Omental fat pad (tissue), 4 donors: ENCODE data around the gene NINJ1. TPM values are rescaled to one million over a fixed set of nuclear protein-coding genes. Genes with fewer than 3 reads are reported as not detected.
"Not testable (repeated sequence)": the region's sequence is repeated elsewhere in the genome, so short reads cannot be mapped to it uniquely, and the experiment has no call there.

Source experiments
- ATAC-seq: fragments of 150-250 bp; one replicate; pipeline ENCODE4 v1.9.1; 2016; ENCODE audit warnings: mild to moderate bottlenecking, moderate library complexity; ENCODE audit not compliant: low FRiP score
- DNase-seq: peaks from one replicate; pipeline ENCODE4 v3.0.0-alpha.2; 2019; ENCODE audit warnings: low spot score
- total RNA-seq, 4 donors: library from RNA; depleted of rRNA; stranded (reverse); fragments of >200 nt; gene quantifications; one replicate each; pipeline ENCODE4 v1.1.0, GENCODE V29; 2016
- TF ChIP-seq, protein P1 (sequence below), 3 donors: fragments of 450-650 bp; IDR thresholded peaks; one replicate each; pipeline ENCODE4 v1.5.1; 2016 to 2017; ENCODE audit warnings: antibody characterized with exemption in 3 of 3, mild to moderate bottlenecking in 3 of 3, moderate library complexity in 2 of 3

NINJ1 gene
- total RNA-seq, 4 donors from 2014 or later = 63.3 to 137 (median 104) TPM

DNA sequence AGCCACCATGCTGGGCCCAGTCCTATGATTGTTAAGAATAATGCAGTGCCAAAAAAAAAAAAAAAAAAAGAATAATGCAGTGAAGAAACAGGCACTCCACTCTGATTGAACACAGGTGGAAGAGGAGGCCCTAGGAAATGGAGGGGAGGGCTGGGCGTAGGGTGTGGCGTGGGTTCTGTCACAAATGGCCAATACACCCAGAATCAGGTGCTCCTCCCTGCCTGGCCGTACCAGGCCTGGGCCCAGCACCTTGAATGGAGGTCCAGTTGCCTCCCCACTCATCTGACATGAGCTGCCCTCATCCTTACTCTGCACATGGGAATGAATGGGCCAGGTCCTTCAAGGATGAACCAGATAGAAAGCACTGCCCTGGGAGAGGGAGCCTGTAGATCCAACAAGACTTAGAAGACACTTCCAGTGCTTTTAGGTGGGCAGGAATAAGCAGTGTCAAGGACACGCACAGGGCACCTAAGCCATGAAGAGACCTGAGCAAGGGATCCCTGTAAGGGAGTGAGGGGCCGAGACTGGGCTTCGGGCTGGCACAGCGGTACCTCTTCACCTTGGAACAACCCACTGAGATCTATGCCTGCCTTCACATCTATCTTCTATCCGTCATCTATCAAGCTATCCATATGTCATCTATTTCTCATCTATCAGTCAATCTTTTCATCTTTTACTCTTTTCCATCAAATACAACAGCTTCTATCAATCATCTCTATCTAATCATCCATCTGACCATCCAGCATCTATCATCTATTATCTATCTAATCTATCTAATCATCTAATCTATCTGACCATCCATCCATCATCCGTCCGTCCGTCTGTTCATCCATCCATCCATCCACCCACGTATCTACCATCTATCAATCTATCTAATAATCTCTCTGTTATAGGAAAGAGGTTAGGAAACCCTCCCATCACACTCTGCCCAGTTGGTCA, 15.9 kb downstream of the NINJ1 start:
- DNase-seq = peak; percentile 18
- TF ChIP-seq, protein P1, sequence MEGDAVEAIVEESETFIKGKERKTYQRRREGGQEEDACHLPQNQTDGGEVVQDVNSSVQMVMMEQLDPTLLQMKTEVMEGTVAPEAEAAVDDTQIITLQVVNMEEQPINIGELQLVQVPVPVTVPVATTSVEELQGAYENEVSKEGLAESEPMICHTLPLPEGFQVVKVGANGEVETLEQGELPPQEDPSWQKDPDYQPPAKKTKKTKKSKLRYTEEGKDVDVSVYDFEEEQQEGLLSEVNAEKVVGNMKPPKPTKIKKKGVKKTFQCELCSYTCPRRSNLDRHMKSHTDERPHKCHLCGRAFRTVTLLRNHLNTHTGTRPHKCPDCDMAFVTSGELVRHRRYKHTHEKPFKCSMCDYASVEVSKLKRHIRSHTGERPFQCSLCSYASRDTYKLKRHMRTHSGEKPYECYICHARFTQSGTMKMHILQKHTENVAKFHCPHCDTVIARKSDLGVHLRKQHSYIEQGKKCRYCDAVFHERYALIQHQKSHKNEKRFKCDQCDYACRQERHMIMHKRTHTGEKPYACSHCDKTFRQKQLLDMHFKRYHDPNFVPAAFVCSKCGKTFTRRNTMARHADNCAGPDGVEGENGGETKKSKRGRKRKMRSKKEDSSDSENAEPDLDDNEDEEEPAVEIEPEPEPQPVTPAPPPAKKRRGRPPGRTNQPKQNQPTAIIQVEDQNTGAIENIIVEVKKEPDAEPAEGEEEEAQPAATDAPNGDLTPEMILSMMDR (IDR thresholded peaks at IDR 0.05) = no peak
- ATAC-seq = no peak

GRCh38 chr9:93117521-93117920, 16.5 kb downstream of the NINJ1 start:
- DNase-seq, ATAC-seq: not testable (repeated sequence)

DNA sequence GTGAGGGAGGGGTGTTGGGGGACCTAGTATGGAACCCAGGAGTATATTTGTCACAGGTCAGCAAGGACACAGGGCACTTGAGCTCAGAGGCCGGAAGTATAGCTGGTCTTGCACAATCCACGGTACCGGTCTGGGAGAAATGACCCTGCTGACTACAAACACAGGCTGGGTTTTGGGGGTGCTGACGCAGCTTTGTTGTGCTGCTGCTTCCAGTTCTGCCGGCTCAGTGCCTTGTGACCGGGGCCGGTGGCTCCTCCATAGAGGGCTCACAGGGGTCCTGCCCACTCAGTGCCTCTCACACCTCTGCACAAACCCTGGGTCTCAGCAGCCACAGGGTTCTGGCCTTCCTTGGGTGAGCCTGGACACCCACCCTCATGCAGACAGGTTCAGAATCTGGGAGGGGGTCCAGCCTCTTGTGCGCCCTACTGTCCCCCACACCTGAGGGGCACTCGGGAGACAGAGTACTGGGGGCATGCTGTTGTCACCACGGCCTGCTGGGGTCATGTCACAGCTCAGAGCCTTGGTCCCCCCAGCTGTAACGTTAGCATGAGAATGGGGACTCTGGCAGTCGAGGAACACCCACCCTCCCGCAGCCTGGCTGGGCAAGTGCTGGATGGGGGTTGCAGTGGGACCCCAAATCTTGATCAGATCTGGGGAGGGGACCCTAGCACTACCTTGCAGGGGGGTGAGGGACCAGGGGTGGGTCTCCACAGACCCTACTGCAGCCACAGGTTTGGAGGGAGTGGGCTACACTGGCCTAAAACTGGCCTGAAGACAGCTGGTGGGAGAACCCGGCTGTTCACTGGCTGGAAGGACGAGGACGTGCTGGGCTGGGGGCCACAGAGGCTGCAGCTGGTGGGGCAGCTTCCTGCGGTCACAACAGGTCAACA, 17.7 kb downstream of the NINJ1 start:
- peak; percentile 44 for ATAC-seq
- TF ChIP-seq, protein P1 (IDR thresholded peaks at IDR 0.05) = no peak
- DNase-seq = no peak

DNA sequence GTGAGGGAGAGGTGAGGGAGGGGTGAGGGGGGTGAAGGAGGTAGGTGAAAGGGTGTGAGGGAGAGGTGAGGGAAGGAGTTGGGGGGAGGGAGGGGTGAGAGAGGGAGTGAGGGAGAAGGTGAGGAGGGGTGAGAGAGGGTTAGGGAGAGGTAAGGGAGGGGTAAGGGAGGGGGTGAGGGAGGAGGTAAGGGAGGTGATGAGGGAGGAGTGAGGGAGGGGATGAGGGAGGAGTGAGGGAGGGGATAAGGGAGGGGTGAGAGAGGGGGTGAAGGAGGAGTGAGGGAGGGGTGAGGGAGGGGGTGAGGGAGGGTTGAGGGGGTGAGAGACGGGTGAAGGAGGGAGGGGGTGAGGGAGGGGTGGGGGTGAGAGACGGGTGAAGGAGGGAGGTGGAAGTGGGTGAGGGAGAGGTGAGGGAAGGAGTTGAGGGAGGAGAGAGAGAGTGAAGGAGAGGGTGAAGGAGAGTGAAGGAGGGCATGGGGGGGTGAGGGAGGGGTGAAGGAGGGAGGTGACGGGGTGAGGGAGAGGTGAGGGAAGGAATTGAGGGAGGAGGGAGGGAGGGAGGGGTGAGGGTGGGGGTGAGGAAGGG, 18.5 kb downstream of the NINJ1 start:
- DNase-seq (no peak), ATAC-seq (no peak)
- TF ChIP-seq, protein P1 (IDR thresholded peaks at IDR 0.05) = no peak

DNA sequence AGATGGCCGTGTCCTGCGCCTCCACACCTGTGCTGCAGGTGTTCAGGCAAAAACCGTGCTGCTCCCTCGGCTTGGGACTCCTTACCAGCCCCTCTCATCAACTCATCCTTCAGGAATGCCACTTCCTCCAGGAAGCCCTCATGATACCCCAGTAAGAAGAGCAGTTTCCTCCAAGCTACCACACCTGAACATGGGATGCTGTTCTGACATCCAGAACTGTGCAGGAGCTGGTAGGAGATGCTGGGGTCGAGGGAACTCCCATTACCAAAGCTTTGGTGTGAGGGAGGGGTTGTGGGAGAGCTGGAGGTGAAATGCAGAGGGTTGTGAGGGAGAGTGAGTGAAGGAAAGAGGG, 19.1 kb downstream of the NINJ1 start:
- ATAC-seq (no peak), DNase-seq (no peak)
- TF ChIP-seq, protein P1 (IDR thresholded peaks at IDR 0.05) = no peak

DNA sequence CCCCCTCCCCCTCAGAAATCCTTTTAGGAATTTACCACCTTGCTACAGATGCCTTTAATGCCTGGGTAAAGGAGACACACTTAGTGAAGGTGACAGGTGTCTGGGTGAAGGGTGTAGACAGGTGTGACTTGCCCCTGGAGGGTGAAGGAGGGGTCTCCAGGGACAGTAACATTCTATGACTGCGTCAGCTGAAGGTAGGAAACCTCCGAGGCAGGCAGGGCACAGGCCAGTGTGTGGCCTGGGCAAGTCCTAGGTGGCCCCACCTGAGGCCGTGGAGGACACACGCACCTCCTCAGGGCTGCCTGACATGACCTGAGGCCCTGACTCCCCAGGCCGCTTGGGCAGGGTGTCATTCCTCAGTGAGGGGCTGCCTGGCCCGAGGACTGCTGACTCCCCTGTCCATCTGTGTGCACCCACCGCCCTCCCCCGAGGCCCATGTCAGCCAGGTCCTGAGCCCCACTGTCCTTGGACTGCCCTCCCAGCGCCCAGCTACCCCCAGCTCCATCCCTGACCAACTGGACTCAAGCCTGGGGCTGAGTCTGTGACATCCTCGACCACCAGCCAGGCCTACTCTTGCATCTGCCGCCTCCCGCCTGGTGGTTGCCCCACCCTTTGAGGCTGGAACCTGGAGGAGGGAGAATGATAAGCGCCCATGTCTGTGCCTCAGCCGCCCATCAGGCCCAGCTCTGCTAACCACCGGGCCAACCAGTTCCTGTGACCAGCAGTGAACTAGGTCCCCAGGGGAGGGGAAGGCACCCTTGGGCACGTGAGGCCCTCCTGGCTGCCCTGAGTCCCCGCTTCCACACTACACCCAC, 19.7 kb downstream of the NINJ1 start:
- DNase-seq (no peak), ATAC-seq (no peak)
- TF ChIP-seq, protein P1 (IDR thresholded peaks at IDR 0.05) = no peak
